Measurements from ENCODE around the gene DRD3. TPM values are rescaled to one million over a fixed set of nuclear protein-coding genes. Genes with fewer than 3 reads are reported as not detected.

The DRD3 gene
- total RNA-seq, 2 donors from 2014 or later: not detected

DNA sequence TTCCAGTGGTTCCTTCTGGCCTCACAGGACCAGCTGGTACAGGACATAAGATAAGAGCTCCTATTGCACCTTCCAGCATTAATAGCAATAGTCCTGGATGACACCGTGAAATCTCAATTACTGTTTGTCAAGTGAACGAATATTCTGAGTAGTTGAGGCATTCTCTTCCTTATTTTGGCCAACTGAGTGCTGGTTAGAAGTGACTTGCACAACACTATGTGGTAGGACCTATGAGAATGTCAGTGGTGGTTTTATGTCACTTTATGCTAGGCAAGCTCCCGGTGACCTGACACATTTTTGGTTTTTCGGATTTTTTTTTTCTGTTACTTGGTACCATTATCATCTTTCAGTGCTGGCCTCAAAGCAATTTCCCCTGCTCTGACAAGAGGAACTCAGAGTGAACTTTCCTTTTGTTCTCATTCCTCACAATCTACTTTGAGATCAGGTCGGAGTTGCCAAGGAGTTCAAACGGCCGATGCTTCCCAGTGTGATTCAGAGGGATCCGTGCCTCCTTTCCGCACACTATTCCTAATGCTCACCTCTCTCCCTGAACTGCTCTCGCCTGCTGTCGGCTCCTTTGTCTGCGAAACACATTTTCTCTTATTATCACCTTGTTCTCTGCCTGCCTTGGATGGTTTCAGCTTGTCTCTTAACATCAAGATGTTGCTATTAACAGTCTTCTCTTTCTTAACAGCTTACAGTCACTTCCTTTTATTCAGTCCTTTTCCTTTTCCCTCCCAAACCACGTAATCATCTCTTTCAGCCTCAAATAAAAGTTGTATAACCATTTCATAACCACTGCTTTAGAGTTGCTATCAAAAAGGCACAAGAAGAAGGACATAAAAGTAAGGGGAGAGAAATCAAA is 86.5 kb downstream of the DRD3 start:
- Histone ChIP-seq H3K27ac (no peak overlapping the region), H3K4me1 (no peaks in the 10 kb centered on the region), H3K27me3 (no peaks in the 10 kb centered on the region), H3K9me3 (no peaks in the 10 kb centered on the region), H3K36me3 (no peaks in the 10 kb centered on the region), H3K9ac (ENCODE audit: low read depth in 2 of 2, low read length in 2 of 2) (no peak overlapping the region), H3K4me3 (no peak overlapping the region)
- intact Hi-C loops (cut with DNase I): no loop called here
- DNase-seq: no peak
- TF ChIP-seq, protein P1, sequence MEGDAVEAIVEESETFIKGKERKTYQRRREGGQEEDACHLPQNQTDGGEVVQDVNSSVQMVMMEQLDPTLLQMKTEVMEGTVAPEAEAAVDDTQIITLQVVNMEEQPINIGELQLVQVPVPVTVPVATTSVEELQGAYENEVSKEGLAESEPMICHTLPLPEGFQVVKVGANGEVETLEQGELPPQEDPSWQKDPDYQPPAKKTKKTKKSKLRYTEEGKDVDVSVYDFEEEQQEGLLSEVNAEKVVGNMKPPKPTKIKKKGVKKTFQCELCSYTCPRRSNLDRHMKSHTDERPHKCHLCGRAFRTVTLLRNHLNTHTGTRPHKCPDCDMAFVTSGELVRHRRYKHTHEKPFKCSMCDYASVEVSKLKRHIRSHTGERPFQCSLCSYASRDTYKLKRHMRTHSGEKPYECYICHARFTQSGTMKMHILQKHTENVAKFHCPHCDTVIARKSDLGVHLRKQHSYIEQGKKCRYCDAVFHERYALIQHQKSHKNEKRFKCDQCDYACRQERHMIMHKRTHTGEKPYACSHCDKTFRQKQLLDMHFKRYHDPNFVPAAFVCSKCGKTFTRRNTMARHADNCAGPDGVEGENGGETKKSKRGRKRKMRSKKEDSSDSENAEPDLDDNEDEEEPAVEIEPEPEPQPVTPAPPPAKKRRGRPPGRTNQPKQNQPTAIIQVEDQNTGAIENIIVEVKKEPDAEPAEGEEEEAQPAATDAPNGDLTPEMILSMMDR (IDR thresholded peaks at IDR 0.05): no peak

DNA sequence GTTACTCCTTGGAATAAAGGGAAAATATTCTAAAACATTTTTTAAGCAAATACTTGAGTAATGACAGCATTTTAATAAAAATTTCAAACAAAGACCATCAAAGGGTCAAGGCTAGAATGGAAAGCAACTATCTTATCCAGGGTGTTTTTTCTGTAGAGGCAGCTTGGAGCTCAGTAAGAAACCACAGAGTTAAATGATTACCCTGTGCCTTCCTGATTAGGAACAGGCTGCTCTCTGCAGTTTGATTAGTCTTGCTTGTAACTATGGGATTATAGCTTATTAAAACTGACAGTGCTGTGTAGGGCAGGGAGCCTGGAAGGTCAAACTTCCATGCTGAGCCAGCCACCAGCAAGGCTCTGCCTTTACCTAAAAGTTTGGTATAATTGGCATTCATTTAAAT is 89.2 kb downstream of the DRD3 start:
- TF ChIP-seq, protein P1 (IDR thresholded peaks at IDR 0.05): no peak

DNA sequence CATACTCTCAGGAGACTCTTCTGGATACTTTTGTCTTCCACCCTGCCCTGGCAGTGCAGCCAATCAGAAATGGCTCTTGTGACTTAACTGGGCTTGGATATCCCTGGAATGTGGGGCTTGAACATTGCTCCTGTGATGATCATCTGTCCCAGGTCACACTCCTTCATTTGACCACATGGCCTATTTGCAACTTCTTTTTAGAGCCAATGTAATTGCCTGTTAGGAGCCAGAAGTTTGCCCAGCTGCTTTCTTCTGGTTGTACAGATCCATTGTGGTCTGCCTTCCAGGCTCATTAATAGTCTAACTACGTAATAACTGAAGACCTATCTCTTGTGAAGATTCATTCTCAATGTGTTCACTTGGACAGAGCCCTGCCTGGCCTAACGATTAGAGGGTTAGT is 92.5 kb downstream of the DRD3 start:
- Histone ChIP-seq H3K9me3 (no peaks in the 10 kb centered on the region), H3K9ac (ENCODE audit: low read depth in 2 of 2, low read length in 2 of 2) (no peak overlapping the region), H3K36me3 (peaks cover 10% of the 10 kb centered on the region), H3K4me3 (no peak overlapping the region), H3K27me3 (no peaks in the 10 kb centered on the region), H3K4me1 (no peaks in the 10 kb centered on the region), H3K27ac (no peak overlapping the region)
- DNase-seq: no peak
- TF ChIP-seq, protein P1 (IDR thresholded peaks at IDR 0.05): no peak
- intact Hi-C loops (cut with DNase I): no loop called here

More for the DNA sequence above, 89.2 kb downstream of the DRD3 start:
- Histone ChIP-seq H3K27ac (no peak overlapping the region), H3K36me3 (peaks cover 6% of the 10 kb centered on the region), H3K9ac (ENCODE audit: low read depth in 2 of 2, low read length in 2 of 2) (no peak overlapping the region), H3K27me3 (no peaks in the 10 kb centered on the region), H3K9me3 (no peaks in the 10 kb centered on the region), H3K4me3 (no peak overlapping the region), H3K4me1 (no peaks in the 10 kb centered on the region)
- intact Hi-C loops (cut with DNase I): no loop called here
- DNase-seq: no peak

DNA sequence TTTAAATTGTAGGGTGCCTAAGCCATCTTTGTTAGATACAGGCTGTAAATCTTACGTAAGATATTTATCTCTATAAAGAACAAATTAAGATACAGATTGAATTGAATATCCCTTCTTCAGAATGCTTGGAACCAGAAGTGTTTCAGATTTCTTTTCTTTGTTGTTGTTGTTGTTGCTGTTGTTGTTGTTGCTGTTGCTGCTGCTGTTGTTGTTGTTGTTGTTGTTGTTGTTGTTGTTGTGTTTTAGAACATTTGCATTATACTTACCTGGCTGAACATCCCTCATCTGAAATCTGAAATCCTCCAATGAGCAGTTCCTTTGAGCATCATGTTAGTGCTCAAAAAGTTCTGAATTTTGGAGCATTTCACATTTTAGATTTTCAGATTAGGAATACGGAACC is 95.7 kb downstream of the DRD3 start:
- H3K27me3 ChIP-seq: no peaks in the 10 kb centered on the region
- no peak for DNase-seq
- TF ChIP-seq, protein P1 (IDR thresholded peaks at IDR 0.05): no peak
- no peaks in the 10 kb centered on the region for H3K4me1 ChIP-seq
- intact Hi-C loops (cut with DNase I): no loop called here
- H3K9ac ChIP-seq (ENCODE audit: low read depth in 2 of 2, low read length in 2 of 2): no peak overlapping the region
- H3K9me3 ChIP-seq: no peaks in the 10 kb centered on the region
- H3K36me3 ChIP-seq: peaks cover 10% of the 10 kb centered on the region
- no peak overlapping the region for H3K27ac ChIP-seq
- no peak overlapping the region for H3K4me3 ChIP-seq

DNA sequence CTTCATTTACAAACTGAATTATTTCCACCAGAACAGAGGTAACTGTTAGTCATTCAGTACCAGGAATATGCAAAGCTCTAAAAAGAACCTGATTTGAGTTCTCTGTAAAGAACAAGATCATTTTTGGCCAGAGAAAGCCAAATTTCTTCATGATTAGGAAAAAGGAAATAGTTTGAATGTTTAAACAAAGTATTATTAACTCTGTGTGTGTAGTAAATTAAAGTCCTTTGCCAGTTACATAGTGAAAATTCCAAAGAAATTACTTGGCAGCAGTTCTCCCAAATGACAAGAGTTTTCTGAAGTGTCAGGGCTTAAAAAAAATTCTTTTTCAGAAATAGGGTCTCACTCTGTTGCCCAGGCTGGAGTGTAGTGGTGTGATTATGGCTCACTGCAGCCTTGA is 97.8 kb downstream of the DRD3 start:
- no peak overlapping the region for H3K4me3 ChIP-seq
- TF ChIP-seq, protein P1 (IDR thresholded peaks at IDR 0.05): no peak
- H3K9me3 ChIP-seq: no peaks in the 10 kb centered on the region
- no peaks in the 10 kb centered on the region for H3K4me1 ChIP-seq
- peaks cover 9% of the 10 kb centered on the region for H3K36me3 ChIP-seq
- H3K9ac ChIP-seq (ENCODE audit: low read depth in 2 of 2, low read length in 2 of 2): no peak overlapping the region
- H3K27ac ChIP-seq: no peak overlapping the region
- intact Hi-C loops (cut with DNase I): no loop called here
- DNase-seq: no peak
- no peaks in the 10 kb centered on the region for H3K27me3 ChIP-seq

Measured in colonic mucosa (tissue), 4 donors.